ENCODE measurements around the gene MS4A3.
"Not testable (repeated sequence)": the region's sequence is repeated elsewhere in the genome, so short reads cannot be mapped to it uniquely, and the experiment has no call there.

MS4A3 gene

DNA sequence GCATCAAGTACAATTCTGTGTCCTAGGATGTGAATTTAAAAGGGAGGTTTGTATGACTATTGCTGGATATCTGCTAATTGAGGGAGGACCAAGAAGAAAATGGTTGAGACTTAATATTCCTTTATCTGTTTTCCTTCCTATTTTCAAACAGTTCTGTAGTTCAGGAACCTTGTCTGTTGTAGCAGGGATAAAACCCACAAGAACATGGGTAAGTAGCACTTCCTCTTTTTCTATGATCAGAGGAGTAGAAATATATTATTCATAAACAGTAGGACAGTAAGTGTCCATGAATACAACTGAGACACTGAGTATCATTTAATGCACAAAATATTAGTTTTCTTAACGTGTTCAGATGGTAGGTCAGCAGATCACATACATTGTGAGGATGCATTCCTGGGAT is 7.6 kb downstream of the MS4A3 start:
- H3K79me2 ChIP-seq (ENCODE audit: control insufficient read depth, insufficient read depth, low read length, unreplicated experiment): no peaks in the 10 kb centered on the region
- no peaks in the 10 kb centered on the region for H3K36me3 ChIP-seq (ENCODE audit: insufficient read depth, low read length)
- no peaks in the 10 kb centered on the region for H3K27me3 ChIP-seq (ENCODE audit: insufficient read depth, low read length)
- no peak overlapping the region for H2AFZ ChIP-seq (ENCODE audit: low read length, unreplicated experiment)
- no peak overlapping the region for H3K27ac ChIP-seq (ENCODE audit: low read depth, low read length)
- H3K4me1 ChIP-seq (ENCODE audit: control insufficient read depth, insufficient read depth, low read length, unreplicated experiment): no peaks in the 10 kb centered on the region
- no peak overlapping the region for H3K4me3 ChIP-seq (ENCODE audit: low read depth, low read length)

- Histone ChIP-seq H3K27me3 (ENCODE audit: insufficient read depth, low read length) (no peaks in the 10 kb centered on the region), H3K4me3 (ENCODE audit: low read depth, low read length) (no peak overlapping the region), H3K27ac (ENCODE audit: low read depth, low read length) (no peak overlapping the region), H3K4me1 (ENCODE audit: control insufficient read depth, insufficient read depth, low read length, unreplicated experiment) (no peaks in the 10 kb centered on the region), H2AFZ (ENCODE audit: low read length, unreplicated experiment) (no peak overlapping the region), H3K79me2 (ENCODE audit: control insufficient read depth, insufficient read depth, low read length, unreplicated experiment) (no peaks in the 10 kb centered on the region), H3K36me3 (ENCODE audit: insufficient read depth, low read length) (no peaks in the 10 kb centered on the region)
Measured at GRCh38 chr11:60065801-60066200, 9.3 kb downstream of the MS4A3 start.

GRCh38 chr11:60069450-60069849 is 13.0 kb downstream of the MS4A3 start:
- Histone ChIP-seq H3K27me3 (ENCODE audit: insufficient read depth, low read length) (no peaks in the 10 kb centered on the region), H3K4me1 (ENCODE audit: control insufficient read depth, insufficient read depth, low read length, unreplicated experiment) (no peaks in the 10 kb centered on the region), H3K4me3 (ENCODE audit: low read depth, low read length) (no peak overlapping the region), H3K79me2 (ENCODE audit: control insufficient read depth, insufficient read depth, low read length, unreplicated experiment) (no peaks in the 10 kb centered on the region), H2AFZ (ENCODE audit: low read length, unreplicated experiment) (no peak overlapping the region), H3K27ac (ENCODE audit: low read depth, low read length) (no peak overlapping the region), H3K36me3 (ENCODE audit: insufficient read depth, low read length) (no peaks in the 10 kb centered on the region)

- not testable (repeated sequence) for H3K36me3 ChIP-seq (ENCODE audit: insufficient read depth, low read length); H2AFZ ChIP-seq (ENCODE audit: low read length, unreplicated experiment); H3K27me3 ChIP-seq (ENCODE audit: insufficient read depth, low read length); H3K79me2 ChIP-seq (ENCODE audit: control insufficient read depth, insufficient read depth, low read length, unreplicated experiment); H3K27ac ChIP-seq (ENCODE audit: low read depth, low read length); H3K4me3 ChIP-seq (ENCODE audit: low read depth, low read length); H3K4me1 ChIP-seq (ENCODE audit: control insufficient read depth, insufficient read depth, low read length, unreplicated experiment)
Measured at GRCh38 chr11:60071644-60072043, 15.2 kb downstream of the MS4A3 start.

- Histone ChIP-seq H3K4me1 (ENCODE audit: control insufficient read depth, insufficient read depth, low read length, unreplicated experiment) (no peaks in the 10 kb centered on the region), H3K36me3 (ENCODE audit: insufficient read depth, low read length) (no peaks in the 10 kb centered on the region), H3K79me2 (ENCODE audit: control insufficient read depth, insufficient read depth, low read length, unreplicated experiment) (no peaks in the 10 kb centered on the region), H3K4me3 (ENCODE audit: low read depth, low read length) (no peak overlapping the region), H3K27ac (ENCODE audit: low read depth, low read length) (no peak overlapping the region), H3K27me3 (ENCODE audit: insufficient read depth, low read length) (no peaks in the 10 kb centered on the region), H2AFZ (ENCODE audit: low read length, unreplicated experiment) (no peak overlapping the region)
Measured at GRCh38 chr11:60077216-60077817, 20.9 kb downstream of the MS4A3 start.

GRCh38 chr11:60077981-60078380 is 21.5 kb downstream of the MS4A3 start:
- Histone ChIP-seq H3K27me3 (ENCODE audit: insufficient read depth, low read length) (no peaks in the 10 kb centered on the region), H3K79me2 (ENCODE audit: control insufficient read depth, insufficient read depth, low read length, unreplicated experiment) (no peaks in the 10 kb centered on the region), H3K4me3 (ENCODE audit: low read depth, low read length) (no peak overlapping the region), H3K36me3 (ENCODE audit: insufficient read depth, low read length) (no peaks in the 10 kb centered on the region), H3K27ac (ENCODE audit: low read depth, low read length) (no peak overlapping the region), H3K4me1 (ENCODE audit: control insufficient read depth, insufficient read depth, low read length, unreplicated experiment) (no peaks in the 10 kb centered on the region), H2AFZ (ENCODE audit: low read length, unreplicated experiment) (no peak overlapping the region)

DNA sequence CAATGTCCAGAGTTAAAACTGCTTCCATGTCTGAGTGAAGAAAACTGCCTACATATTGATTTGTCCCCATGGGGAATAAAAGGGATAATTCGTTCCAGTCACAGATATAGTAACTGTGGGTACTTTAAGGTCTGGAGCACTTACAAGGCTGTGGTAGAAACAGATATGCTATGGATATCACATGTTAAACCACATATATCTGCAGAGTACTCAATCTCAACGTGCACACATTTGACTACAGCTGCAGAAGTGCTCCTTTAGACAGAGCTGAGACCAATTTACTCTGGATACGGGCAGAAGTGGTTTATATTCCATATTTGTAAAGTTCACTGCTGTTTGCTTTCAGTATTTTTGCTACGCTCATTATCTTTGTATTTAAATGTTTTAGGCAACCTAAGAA is 22.3 kb downstream of the MS4A3 start:
- Histone ChIP-seq H3K4me3 (ENCODE audit: low read depth, low read length) (no peak overlapping the region), H3K27ac (ENCODE audit: low read depth, low read length) (no peak overlapping the region), H2AFZ (ENCODE audit: low read length, unreplicated experiment) (no peak overlapping the region), H3K36me3 (ENCODE audit: insufficient read depth, low read length) (no peaks in the 10 kb centered on the region), H3K79me2 (ENCODE audit: control insufficient read depth, insufficient read depth, low read length, unreplicated experiment) (no peaks in the 10 kb centered on the region), H3K4me1 (ENCODE audit: control insufficient read depth, insufficient read depth, low read length, unreplicated experiment) (no peaks in the 10 kb centered on the region), H3K27me3 (ENCODE audit: insufficient read depth, low read length) (no peaks in the 10 kb centered on the region)

- H3K79me2 ChIP-seq (ENCODE audit: control insufficient read depth, insufficient read depth, low read length, unreplicated experiment): no peaks in the 10 kb centered on the region
- H3K4me3 ChIP-seq (ENCODE audit: low read depth, low read length): no peak overlapping the region
- H3K36me3 ChIP-seq (ENCODE audit: insufficient read depth, low read length): no peaks in the 10 kb centered on the region
- no peak overlapping the region for H2AFZ ChIP-seq (ENCODE audit: low read length, unreplicated experiment)
- H3K4me1 ChIP-seq (ENCODE audit: control insufficient read depth, insufficient read depth, low read length, unreplicated experiment): no peaks in the 10 kb centered on the region
- H3K27me3 ChIP-seq (ENCODE audit: insufficient read depth, low read length): no peaks in the 10 kb centered on the region
- H3K27ac ChIP-seq (ENCODE audit: low read depth, low read length): no peak overlapping the region
Measured at GRCh38 chr11:60080535-60080934, 24.1 kb downstream of the MS4A3 start.

GRCh38 chr11:60084631-60085273 is 28.3 kb downstream of the MS4A3 start:
- H2AFZ ChIP-seq (ENCODE audit: low read length, unreplicated experiment): no peak overlapping the region
- H3K27ac ChIP-seq (ENCODE audit: low read depth, low read length): no peak overlapping the region
- no peaks in the 10 kb centered on the region for H3K4me1 ChIP-seq (ENCODE audit: control insufficient read depth, insufficient read depth, low read length, unreplicated experiment)
- H3K4me3 ChIP-seq (ENCODE audit: low read depth, low read length): no peak overlapping the region
- H3K79me2 ChIP-seq (ENCODE audit: control insufficient read depth, insufficient read depth, low read length, unreplicated experiment): no peaks in the 10 kb centered on the region
- no peaks in the 10 kb centered on the region for H3K27me3 ChIP-seq (ENCODE audit: insufficient read depth, low read length)
- no peaks in the 10 kb centered on the region for H3K36me3 ChIP-seq (ENCODE audit: insufficient read depth, low read length)

- Histone ChIP-seq H3K4me1 (ENCODE audit: control insufficient read depth, insufficient read depth, low read length, unreplicated experiment) (no peaks in the 10 kb centered on the region), H3K27ac (ENCODE audit: low read depth, low read length) (no peak overlapping the region), H3K27me3 (ENCODE audit: insufficient read depth, low read length) (no peaks in the 10 kb centered on the region), H3K4me3 (ENCODE audit: low read depth, low read length) (no peak overlapping the region), H2AFZ (ENCODE audit: low read length, unreplicated experiment) (no peak overlapping the region), H3K79me2 (ENCODE audit: control insufficient read depth, insufficient read depth, low read length, unreplicated experiment) (no peaks in the 10 kb centered on the region), H3K36me3 (ENCODE audit: insufficient read depth, low read length) (no peaks in the 10 kb centered on the region)
Measured at GRCh38 chr11:60085909-60086308, 29.4 kb downstream of the MS4A3 start.

- Histone ChIP-seq H3K79me2 (ENCODE audit: control insufficient read depth, insufficient read depth, low read length, unreplicated experiment) (no peaks in the 10 kb centered on the region), H3K27me3 (ENCODE audit: insufficient read depth, low read length) (no peaks in the 10 kb centered on the region), H3K36me3 (ENCODE audit: insufficient read depth, low read length) (no peaks in the 10 kb centered on the region), H3K4me3 (ENCODE audit: low read depth, low read length) (no peak overlapping the region), H3K4me1 (ENCODE audit: control insufficient read depth, insufficient read depth, low read length, unreplicated experiment) (no peaks in the 10 kb centered on the region), H2AFZ (ENCODE audit: low read length, unreplicated experiment) (no peak overlapping the region), H3K27ac (ENCODE audit: low read depth, low read length) (no peak overlapping the region)
Measured at GRCh38 chr11:60087239-60087638, 30.8 kb downstream of the MS4A3 start.
